ENCODE measurements around the gene ARHGAP11A.

Gene ARHGAP11A

DNA sequence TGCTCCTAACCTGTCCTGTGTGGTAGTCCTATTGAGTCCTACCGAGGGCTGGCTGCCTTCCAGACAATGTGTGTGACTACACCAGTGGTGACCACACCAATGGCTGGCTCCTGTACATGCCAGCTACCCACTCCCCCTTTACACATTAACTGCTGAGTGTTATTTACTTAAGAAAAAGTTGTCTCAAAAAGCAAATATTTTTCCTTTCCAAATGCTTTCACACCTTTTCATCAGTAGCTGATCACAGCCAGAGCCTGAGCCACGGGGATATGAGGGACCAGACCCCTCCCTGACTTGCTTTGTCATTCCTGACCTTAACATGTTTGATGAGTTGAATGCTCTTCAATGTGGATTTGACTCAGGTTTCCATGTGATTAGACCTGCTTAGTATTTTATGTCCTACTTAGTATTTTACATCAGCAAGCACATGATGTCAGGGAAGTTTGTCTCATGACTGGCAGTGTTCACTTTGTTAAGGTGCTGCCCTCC lies 72.9 kb downstream of the ARHGAP11A start:
- no peak for DNase-seq (ENCODE audit: low read depth)

Measured in stimulated activated CD8-positive, alpha-beta memory T cell treated with anti-CD3 and anti-CD28 coated beads, Interleukin-12 subunit alpha, Interleukin-12 subunit beta, amount 100 ng/mL, for 1 hour (primary cell).